Fibroblast of mammary gland (primary cell): ENCODE data around the gene CLDN20.
"Not testable (repeated sequence)": the region's sequence is repeated elsewhere in the genome, so short reads cannot be mapped to it uniquely, and the experiment has no call there.

ENCODE experiments used
- DNase-seq: peaks from one replicate; pipeline ENCODE4 v3.0.0-alpha.2; 2010; ENCODE audit warnings: low read depth
- H3K4me3 ChIP-seq: 2 replicates; pipeline ENCODE4 v1.5.1; 2011; ENCODE audit warnings: low read depth, mild to moderate bottlenecking, low read length, moderate library complexity; ENCODE audit not compliant: control insufficient read depth
- TF ChIP-seq, protein P1 (sequence below): conservative IDR thresholded peaks from 2 replicates; pipeline ENCODE4 v1.5.1; 2011; ENCODE audit warnings: low read depth, low read length, inconsistent platforms; ENCODE audit not compliant: control insufficient read depth, insufficient read depth

The CLDN20 gene

GRCh38 chr6:155268088-155268867 is 4.5 kb downstream of the CLDN20 start:
- H3K4me3 ChIP-seq, result not testable (repeated sequence)
- peak; percentile 63 for DNase-seq
- TF ChIP-seq, protein P1, sequence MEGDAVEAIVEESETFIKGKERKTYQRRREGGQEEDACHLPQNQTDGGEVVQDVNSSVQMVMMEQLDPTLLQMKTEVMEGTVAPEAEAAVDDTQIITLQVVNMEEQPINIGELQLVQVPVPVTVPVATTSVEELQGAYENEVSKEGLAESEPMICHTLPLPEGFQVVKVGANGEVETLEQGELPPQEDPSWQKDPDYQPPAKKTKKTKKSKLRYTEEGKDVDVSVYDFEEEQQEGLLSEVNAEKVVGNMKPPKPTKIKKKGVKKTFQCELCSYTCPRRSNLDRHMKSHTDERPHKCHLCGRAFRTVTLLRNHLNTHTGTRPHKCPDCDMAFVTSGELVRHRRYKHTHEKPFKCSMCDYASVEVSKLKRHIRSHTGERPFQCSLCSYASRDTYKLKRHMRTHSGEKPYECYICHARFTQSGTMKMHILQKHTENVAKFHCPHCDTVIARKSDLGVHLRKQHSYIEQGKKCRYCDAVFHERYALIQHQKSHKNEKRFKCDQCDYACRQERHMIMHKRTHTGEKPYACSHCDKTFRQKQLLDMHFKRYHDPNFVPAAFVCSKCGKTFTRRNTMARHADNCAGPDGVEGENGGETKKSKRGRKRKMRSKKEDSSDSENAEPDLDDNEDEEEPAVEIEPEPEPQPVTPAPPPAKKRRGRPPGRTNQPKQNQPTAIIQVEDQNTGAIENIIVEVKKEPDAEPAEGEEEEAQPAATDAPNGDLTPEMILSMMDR, result peak; percentile 66

DNA sequence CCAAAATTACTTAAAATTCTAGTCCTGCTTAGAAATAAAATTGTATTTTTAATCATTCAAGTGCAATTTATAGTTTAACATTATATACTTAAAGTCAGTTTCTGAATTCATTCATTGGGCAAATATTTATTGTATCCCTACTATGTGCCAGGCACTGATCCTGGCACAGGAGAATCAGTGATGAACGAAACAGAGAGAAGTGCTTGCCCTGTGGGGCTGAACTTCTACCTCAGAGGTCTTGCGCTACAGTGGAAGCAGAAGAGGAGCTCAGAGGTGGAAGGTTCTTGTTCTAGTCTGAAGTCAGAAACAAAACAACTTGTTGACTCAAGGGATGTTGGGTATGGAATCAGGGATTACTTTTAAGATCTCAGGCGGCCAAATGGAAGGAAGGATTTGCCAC is 6.0 kb downstream of the CLDN20 start:
- no peak overlapping the region for H3K4me3 ChIP-seq
- DNase-seq, result no peak
- TF ChIP-seq, protein P1, result no peak

DNA sequence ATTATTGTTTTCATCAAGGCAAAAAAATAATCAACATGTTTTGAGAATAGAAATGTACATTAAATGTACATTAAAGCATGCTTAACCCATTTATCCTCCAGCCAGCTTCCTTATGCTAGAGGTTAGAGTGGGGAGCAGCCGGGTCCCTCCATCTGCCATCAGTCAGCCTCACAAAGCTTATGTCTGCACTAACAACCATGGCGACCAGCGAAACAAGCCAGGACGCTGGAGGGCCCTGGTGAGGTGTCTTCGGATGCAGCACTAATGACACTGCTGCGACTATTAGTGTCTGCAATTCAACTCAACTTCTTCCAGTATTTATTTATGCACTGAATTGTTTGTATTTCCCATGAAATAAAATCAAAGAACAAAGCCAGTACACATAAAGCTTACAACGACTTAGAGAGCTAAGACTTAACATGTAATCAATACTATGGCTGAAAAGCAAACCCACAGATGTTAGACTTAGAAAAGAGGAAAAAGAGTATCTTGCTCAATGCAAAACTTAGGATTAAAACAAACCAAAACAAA is 6.8 kb downstream of the CLDN20 start:
- no peak overlapping the region for H3K4me3 ChIP-seq
- TF ChIP-seq, protein P1, result no peak

DNA sequence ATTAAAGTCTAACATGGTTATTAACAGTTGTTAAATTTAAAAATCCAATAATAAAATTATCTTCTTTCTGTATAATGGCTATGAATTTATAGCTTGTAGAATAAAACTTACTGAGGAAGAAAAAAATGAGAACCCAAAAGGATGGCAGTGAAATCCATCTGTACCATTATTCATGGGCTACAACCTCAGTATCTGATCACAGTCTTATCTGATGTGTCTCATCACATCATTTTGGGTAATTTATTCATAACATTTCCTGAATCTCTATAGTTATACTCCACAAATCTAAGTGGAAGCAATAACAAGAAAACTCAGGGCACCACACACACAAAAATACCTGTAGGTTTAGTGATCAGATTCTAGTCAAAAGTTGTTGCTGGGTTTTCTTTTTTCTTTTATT is 7.3 kb downstream of the CLDN20 start:
- TF ChIP-seq, protein P1, result no peak
- no peak for DNase-seq

More for the DNA sequence above, 6.8 kb downstream of the CLDN20 start:
- DNase-seq, result no peak

GRCh38 chr6:155272353-155273232 is 8.8 kb downstream of the CLDN20 start:
- H3K4me3 ChIP-seq, result no peak overlapping the region
- TF ChIP-seq, protein P1, result no peak
- peak; percentile 76 for DNase-seq

More for the DNA sequence above, 7.3 kb downstream of the CLDN20 start:
- no peak overlapping the region for H3K4me3 ChIP-seq

DNA sequence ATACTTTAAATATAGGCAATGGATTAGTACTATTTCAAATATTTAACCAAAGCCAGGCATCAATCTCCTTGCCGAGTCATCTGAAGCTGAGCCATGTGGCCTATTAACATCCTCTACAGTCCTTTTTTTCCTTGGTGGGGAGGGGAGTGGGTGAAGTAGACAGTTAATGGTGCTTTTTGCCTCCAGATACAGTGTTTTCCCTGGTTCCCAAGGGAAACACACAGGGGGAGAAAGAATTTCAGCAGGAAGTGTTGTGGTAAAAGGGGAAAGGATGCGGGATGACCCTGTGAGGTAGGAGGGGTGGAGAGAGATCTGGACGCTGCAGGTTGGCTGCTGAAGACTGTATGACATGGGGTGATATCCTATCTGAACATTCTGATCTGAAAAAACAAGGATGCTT is 9.6 kb downstream of the CLDN20 start:
- DNase-seq, result peak; percentile 98
- TF ChIP-seq, protein P1, result no peak
- H3K4me3 ChIP-seq, result no peak overlapping the region
